Fibroblast of lung (primary cell): ENCODE data around the gene CBX1.

Experiments
- EZH2 ChIP-seq: IDR thresholded peaks from 2 replicates; pipeline ENCODE4 v1.5.1; 2012; ENCODE audit warnings: low read length, control low read depth, mild to moderate bottlenecking; ENCODE audit errors: missing control alignments
- TF ChIP-seq, protein P1 (sequence below), 2 donors: IDR thresholded peaks in 1 of 2; conservative IDR thresholded peaks in 1 of 2; 1 replicate in 1 of 2; 2 replicates in 1 of 2; pipeline ENCODE4 v1.5.1; 2011 to 2012; ENCODE audit warnings: low read length in 2 of 2, control low read depth in 1 of 2, inconsistent platforms in 1 of 2, low read depth in 1 of 2, mild to moderate bottlenecking in 1 of 2

- TF ChIP-seq, protein P1, sequence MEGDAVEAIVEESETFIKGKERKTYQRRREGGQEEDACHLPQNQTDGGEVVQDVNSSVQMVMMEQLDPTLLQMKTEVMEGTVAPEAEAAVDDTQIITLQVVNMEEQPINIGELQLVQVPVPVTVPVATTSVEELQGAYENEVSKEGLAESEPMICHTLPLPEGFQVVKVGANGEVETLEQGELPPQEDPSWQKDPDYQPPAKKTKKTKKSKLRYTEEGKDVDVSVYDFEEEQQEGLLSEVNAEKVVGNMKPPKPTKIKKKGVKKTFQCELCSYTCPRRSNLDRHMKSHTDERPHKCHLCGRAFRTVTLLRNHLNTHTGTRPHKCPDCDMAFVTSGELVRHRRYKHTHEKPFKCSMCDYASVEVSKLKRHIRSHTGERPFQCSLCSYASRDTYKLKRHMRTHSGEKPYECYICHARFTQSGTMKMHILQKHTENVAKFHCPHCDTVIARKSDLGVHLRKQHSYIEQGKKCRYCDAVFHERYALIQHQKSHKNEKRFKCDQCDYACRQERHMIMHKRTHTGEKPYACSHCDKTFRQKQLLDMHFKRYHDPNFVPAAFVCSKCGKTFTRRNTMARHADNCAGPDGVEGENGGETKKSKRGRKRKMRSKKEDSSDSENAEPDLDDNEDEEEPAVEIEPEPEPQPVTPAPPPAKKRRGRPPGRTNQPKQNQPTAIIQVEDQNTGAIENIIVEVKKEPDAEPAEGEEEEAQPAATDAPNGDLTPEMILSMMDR (conservative IDR thresholded peaks at IDR 0.05 in 1 of 2, IDR thresholded peaks at IDR 0.05 in 1 of 2; ENCODE audit: low read depth in 1 of 2, low read length in 2 of 2): no peak
- no peak for TF ChIP-seq EZH2
Measured at GRCh38 chr17:48056246-48056745, 45.0 kb downstream of the CBX1 start.
